ENCODE results near the gene CMIP. TPM values are rescaled to one million over a fixed set of nuclear protein-coding genes. Genes with fewer than 3 reads are reported as not detected.
A peak's percentile ranks its signal among the peaks of the same experiment; 100 is the strongest.

Gene CMIP
- total RNA-seq, 1 donor from 2014 or later = 46.6 TPM

DNA sequence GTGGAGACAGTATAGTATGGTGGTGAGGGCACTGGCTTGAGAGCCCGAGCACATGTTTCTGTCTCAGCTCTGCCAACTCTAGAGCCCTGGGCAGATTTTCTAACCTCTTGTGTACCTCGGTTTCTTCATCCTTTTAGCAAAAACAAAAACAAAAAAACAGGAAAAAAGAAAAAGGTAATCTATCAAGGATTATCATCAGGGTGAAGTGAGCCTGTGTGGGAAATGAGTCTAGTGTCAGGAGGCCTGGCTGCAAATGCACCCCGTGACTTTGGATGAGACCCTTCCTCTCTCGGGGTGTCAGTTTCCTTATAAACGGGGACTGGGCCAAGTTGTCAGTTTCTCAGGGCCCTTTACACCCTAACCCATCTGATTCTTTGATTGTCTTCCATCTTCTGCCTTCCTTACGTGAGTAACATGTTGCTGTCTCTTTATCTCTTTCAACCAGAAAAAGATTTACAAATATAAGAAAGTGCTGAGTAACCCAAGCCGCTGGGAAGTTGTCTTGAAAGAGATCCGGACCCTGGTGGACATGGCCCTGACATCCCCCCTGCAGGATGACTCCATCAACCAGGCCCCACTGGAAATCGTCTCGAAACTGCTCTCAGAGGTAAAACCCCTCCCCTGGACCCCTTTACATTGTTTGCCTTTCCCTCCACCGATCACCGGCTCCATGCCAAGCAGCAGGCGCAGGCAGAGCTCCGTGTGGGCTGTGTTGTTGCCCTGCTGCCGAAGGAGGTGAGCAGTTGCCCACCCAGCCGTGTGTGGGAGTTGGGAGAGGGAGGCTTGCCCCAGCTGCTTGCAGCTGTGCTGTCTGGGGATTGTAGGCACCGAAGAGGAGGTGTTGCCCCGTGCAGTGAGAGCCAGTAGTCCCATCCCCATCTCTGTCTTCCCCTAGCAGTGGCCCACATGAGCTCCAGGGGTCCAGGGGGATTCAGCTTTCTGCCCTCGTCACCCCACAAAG, 207.4 kb downstream of the CMIP start:
- no peaks in the 10 kb centered on the region for H3K9me3 Mint-ChIP-seq
- no peaks in the 10 kb centered on the region for H3K27me3 Mint-ChIP-seq
- no peak overlapping the region for H3K4me3 Mint-ChIP-seq
- no peak for DNase-seq (ENCODE audit: extremely low spot score, unreplicated experiment)
- TF ChIP-seq, protein P1, sequence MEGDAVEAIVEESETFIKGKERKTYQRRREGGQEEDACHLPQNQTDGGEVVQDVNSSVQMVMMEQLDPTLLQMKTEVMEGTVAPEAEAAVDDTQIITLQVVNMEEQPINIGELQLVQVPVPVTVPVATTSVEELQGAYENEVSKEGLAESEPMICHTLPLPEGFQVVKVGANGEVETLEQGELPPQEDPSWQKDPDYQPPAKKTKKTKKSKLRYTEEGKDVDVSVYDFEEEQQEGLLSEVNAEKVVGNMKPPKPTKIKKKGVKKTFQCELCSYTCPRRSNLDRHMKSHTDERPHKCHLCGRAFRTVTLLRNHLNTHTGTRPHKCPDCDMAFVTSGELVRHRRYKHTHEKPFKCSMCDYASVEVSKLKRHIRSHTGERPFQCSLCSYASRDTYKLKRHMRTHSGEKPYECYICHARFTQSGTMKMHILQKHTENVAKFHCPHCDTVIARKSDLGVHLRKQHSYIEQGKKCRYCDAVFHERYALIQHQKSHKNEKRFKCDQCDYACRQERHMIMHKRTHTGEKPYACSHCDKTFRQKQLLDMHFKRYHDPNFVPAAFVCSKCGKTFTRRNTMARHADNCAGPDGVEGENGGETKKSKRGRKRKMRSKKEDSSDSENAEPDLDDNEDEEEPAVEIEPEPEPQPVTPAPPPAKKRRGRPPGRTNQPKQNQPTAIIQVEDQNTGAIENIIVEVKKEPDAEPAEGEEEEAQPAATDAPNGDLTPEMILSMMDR (conservative IDR thresholded peaks at IDR 0.05) = no peak
- peaks cover 5% of the 10 kb centered on the region for H3K36me3 Mint-ChIP-seq
- H3K27ac Mint-ChIP-seq = peak overlapping the region; percentile 17
- H3K4me1 Mint-ChIP-seq (ENCODE audit: unreplicated experiment) = peaks cover 56% of the 10 kb centered on the region

DNA sequence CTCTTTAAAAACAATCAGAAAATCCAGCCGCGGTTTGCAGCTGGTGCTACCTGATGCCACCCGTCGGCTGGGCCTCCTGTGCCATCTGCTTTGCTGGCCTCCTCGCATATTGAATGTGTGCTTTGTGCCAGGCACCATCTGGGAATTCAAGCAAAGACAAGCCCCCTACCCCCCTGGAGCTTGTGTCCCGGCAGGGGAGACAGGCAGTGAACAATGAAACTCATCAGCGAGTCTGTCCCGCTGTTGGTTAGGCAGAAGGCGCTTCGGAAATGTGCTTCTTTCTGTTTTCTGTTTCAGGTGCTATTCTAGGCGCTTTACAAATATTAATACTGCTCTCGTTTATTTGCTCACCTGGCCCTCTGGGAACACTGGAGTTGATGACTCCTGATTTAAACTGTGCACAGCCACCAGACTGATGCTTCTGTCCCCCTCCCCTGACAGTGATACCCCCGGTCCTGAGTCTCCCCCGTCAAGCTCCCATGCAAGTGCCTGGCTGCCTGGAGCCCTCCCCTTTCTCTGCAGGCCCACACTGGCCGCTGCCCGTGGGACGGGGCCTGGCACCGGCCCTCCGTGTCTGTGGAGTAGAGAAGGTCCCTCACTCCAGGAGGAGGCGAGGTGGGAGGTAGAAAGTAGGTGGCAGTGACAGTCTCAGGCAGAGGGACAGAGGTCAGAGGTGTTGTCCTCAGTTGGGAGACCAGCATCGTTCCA, 208.3 kb downstream of the CMIP start:
- Mint-ChIP-seq H3K4me3 (no peak overlapping the region), H3K36me3 (peaks cover 5% of the 10 kb centered on the region), H3K4me1 (ENCODE audit: unreplicated experiment) (peaks cover 57% of the 10 kb centered on the region), H3K9me3 (no peaks in the 10 kb centered on the region), H3K27ac (peak overlapping the region; percentile 43), H3K27me3 (no peaks in the 10 kb centered on the region)
- TF ChIP-seq, protein P1 (conservative IDR thresholded peaks at IDR 0.05) = no peak
- no peak for DNase-seq (ENCODE audit: extremely low spot score, unreplicated experiment)

DNA sequence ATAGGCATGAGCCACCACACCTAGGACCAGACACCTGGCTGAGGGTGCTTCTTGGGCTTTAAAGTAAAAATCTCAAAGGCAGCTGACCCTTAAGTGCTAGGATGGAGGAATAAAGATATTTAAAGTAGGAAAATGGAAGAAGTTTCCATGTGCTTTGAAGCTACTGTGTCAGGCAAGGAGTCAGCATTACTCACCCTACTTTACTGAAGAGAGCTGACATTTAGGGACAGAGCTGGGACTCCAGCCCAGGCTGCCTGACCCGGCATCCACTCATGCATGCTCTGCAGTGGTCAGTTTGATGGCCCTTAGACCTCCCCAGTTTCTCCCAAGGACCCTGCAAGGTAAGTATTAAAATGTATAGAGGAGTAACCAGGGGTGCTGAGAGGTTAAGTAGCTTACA, 209.7 kb downstream of the CMIP start:
- no peak for DNase-seq (ENCODE audit: extremely low spot score, unreplicated experiment)
- Mint-ChIP-seq H3K27ac (peak overlapping the region; percentile 14), H3K9me3 (no peaks in the 10 kb centered on the region), H3K27me3 (no peaks in the 10 kb centered on the region), H3K4me3 (no peak overlapping the region), H3K36me3 (peaks cover 16% of the 10 kb centered on the region), H3K4me1 (ENCODE audit: unreplicated experiment) (peaks cover 52% of the 10 kb centered on the region)
- TF ChIP-seq, protein P1 (conservative IDR thresholded peaks at IDR 0.05) = no peak

DNA sequence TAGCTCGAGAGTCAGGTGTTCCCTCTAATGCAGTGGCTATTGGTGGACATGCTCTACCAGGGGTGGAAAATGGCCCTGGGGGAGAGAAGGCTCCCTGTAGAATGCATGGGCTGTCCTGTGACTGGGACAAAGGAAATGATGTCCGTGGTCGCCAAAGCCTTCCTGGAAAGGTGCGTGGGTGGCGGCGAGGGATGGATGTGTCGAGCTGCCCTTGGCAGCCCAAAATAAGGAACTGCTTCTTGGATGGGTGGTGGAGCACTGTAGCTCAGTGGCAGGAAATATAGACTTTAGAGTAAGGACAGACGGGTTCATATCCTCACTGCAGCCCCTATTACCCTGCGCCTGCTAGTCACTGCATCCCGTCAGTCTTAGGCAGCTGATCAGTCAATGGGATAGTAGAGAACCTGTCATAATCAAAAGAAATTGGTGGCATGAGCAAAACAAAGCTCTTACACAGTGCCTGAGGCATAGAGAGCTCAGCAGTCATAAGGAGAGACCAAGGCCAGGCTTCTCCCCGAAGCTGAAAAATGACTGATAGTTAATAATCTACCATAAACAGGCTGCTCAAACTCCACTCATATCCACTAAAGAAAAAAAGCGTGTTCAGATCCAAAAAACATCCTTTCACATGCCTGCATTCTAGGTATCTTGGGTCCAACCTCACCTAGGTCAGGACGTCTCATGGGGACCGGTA, 211.0 kb downstream of the CMIP start:
- Mint-ChIP-seq H3K27me3 (no peaks in the 10 kb centered on the region), H3K9me3 (no peaks in the 10 kb centered on the region), H3K36me3 (peaks cover 17% of the 10 kb centered on the region), H3K27ac (peak overlapping the region; percentile 55), H3K4me3 (no peak overlapping the region), H3K4me1 (ENCODE audit: unreplicated experiment) (peaks cover 39% of the 10 kb centered on the region)
- DNase-seq (ENCODE audit: extremely low spot score, unreplicated experiment) = no peak
- TF ChIP-seq, protein P1 (conservative IDR thresholded peaks at IDR 0.05) = no peak

DNA sequence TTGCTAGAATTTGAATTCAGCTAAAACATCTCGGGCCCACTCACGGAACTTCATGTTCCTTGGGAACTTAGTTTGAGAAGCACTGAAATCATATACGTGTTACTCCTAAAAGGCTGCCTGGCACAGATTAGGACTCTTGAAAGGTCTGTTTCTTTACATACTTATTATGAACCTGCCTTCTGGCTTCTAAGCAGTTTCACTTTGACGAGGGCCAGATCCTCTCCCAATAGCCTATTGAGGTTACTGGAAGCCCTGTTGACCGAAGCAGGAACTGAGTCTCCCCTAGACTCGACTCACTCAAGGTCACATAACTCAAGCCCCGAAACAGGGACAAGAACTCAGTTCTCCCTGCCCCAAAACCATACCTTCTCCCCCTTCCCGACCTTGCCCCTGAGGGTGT, 212.6 kb downstream of the CMIP start:
- Mint-ChIP-seq H3K27me3 (no peaks in the 10 kb centered on the region), H3K4me1 (ENCODE audit: unreplicated experiment) (peaks cover 31% of the 10 kb centered on the region), H3K27ac (no peak overlapping the region), H3K36me3 (peaks cover 23% of the 10 kb centered on the region), H3K4me3 (no peak overlapping the region), H3K9me3 (no peaks in the 10 kb centered on the region)
- TF ChIP-seq, protein P1 (conservative IDR thresholded peaks at IDR 0.05) = no peak
- no peak for DNase-seq (ENCODE audit: extremely low spot score, unreplicated experiment)
